Lung (tissue), 12 donors: ENCODE data around the gene ZNF823. TPM values are rescaled to one million over a fixed set of nuclear protein-coding genes. Genes with fewer than 3 reads are reported as not detected.

ENCODE experiments used
- ATAC-seq: fragments of 200-7000 bp; cut with Tn5 transposase; one replicate; pipeline ENCODE4 v1.9.1; 2020; ENCODE audit warnings: moderate number of reproducible peaks; ENCODE audit not compliant: insufficient read depth, low FRiP score
- DNase-seq, 3 donors: peaks; one replicate each; pipeline ENCODE4 v3.0.0-alpha.2; 2013 to 2017
- H3K27ac ChIP-seq, 2 donors: one replicate each; pipeline ENCODE4 v1.5.1; 2013; ENCODE audit warnings: mild to moderate bottlenecking in 2 of 2, moderate library complexity in 2 of 2, control low read depth in 1 of 2, inconsistent platforms in 1 of 2, low read depth in 1 of 2, low read length in 1 of 2
- H3K27me3 ChIP-seq, 3 donors: one replicate each; pipeline ENCODE4 v1.5.1; 2013; ENCODE audit warnings: low read length in 2 of 3; ENCODE audit not compliant: control insufficient read depth in 3 of 3, insufficient read depth in 3 of 3
- H3K36me3 ChIP-seq, 4 donors: one replicate each; pipeline ENCODE4 v1.5.1; 2013; ENCODE audit warnings: low read length in 4 of 4, mild to moderate bottlenecking in 1 of 4, moderate library complexity in 1 of 4; ENCODE audit not compliant: control insufficient read depth in 4 of 4, insufficient read depth in 4 of 4
- H3K4me1 ChIP-seq, 5 donors: one replicate each; pipeline ENCODE4 v1.5.1; 2013; ENCODE audit warnings: low read length in 5 of 5, mild to moderate bottlenecking in 2 of 5, moderate library complexity in 1 of 5; ENCODE audit not compliant: control insufficient read depth in 5 of 5, insufficient read depth in 5 of 5
- H3K4me3 ChIP-seq: one replicate; pipeline ENCODE4 v1.5.1; 2013; ENCODE audit warnings: mild to moderate bottlenecking, control low read depth, moderate library complexity
- H3K9ac ChIP-seq, 2 donors: one replicate each; pipeline ENCODE4 v1.5.1; 2013; ENCODE audit warnings: low read length in 2 of 2, control low read depth in 1 of 2; ENCODE audit not compliant: insufficient read depth in 1 of 2
- H3K9me3 ChIP-seq, 4 donors: one replicate each; pipeline ENCODE4 v1.5.1; 2013; ENCODE audit warnings: low read length in 3 of 4, mild to moderate bottlenecking in 1 of 4, moderate library complexity in 1 of 4; ENCODE audit not compliant: control insufficient read depth in 4 of 4, insufficient read depth in 3 of 4
- whole genome bisulfite sequencing, 2 donors: extraction: QIAGEN DNeasy Blood & Tissue Kit; methylation state at CpG; one replicate each; pipeline ENCODE4 v1.1.7; 2013; 5-methylcytosine and 5-hydroxymethylcytosine counted together
- polyA plus RNA-seq, 2 donors: library from polyadenylated mRNA; stranded (reverse); fragments of 200-250 nt; gene quantifications; one replicate each; pipeline ENCODE4 v1.2.1, GENCODE V29; 2013
- total RNA-seq, 2 donors: library from RNA; depleted of rRNA in 1 of 2; stranded (reverse); fragments of >200 nt in 1 of 2; gene quantifications; one replicate each; pipeline ENCODE4 v1.2.1, GENCODE V29; 2014 to 2021
- TF ChIP-seq, protein P1 (sequence below): IDR thresholded peaks from 2 replicates; pipeline ENCODE4 v1.5.1; 2012; ENCODE audit warnings: mild to moderate bottlenecking; ENCODE audit errors: control extremely low read depth, extremely low read depth
- donor health status: control.
- donor health status: control.
- donor health status: Bipolar disorder and iron deficiency.
- donor health status: healthy.
- donor health status: DM: yes; HTN: yes; CAD: no.

The ZNF823 gene
- total and polyA plus RNA-seq, 4 donors: 2.4 to 13.1 (median 4.9) TPM

DNA sequence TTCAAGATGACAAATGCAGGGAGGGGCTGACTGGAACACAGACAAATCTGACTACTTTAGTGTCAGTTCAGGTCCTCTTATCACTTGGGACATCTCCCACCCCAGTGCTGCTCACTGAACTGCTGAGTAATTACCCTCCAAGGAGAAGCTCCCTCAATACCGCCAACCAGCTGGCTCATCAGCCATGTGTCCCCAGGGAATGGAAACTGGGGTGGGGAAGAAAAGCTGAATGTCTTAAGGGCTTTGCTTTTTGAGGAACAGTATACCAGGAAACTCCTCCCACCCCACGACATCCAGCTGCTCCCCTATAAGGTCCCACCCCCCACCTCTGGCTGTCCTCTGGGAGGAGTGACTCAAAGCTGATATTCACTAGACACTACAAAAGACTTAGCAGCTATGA is 2.0 kb downstream of the ZNF823 start:
- peak overlapping the region in 1 of 2 donors; percentile 47 for H3K9ac ChIP-seq
- H3K4me1 ChIP-seq: peaks cover 4 to 19% (median 4%) of the 10 kb centered on the region in 5 donors
- H3K4me3 ChIP-seq: no peak overlapping the region
- ATAC-seq: no peak
- H3K9me3 ChIP-seq: no peaks in the 10 kb centered on the region
- TF ChIP-seq, protein P1, sequence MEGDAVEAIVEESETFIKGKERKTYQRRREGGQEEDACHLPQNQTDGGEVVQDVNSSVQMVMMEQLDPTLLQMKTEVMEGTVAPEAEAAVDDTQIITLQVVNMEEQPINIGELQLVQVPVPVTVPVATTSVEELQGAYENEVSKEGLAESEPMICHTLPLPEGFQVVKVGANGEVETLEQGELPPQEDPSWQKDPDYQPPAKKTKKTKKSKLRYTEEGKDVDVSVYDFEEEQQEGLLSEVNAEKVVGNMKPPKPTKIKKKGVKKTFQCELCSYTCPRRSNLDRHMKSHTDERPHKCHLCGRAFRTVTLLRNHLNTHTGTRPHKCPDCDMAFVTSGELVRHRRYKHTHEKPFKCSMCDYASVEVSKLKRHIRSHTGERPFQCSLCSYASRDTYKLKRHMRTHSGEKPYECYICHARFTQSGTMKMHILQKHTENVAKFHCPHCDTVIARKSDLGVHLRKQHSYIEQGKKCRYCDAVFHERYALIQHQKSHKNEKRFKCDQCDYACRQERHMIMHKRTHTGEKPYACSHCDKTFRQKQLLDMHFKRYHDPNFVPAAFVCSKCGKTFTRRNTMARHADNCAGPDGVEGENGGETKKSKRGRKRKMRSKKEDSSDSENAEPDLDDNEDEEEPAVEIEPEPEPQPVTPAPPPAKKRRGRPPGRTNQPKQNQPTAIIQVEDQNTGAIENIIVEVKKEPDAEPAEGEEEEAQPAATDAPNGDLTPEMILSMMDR: no peak
- H3K27ac ChIP-seq: no peak overlapping the region
- no peaks in the 10 kb centered on the region for H3K27me3 ChIP-seq
- H3K36me3 ChIP-seq: peaks cover 0 to 3% (median 0%) of the 10 kb centered on the region in 4 donors
- peak; percentile 12 to 43 (median 31) for DNase-seq
- WGBS, 2 donors: 32 to 48% methylated on average over 2 of the region's 2 CpGs

DNA sequence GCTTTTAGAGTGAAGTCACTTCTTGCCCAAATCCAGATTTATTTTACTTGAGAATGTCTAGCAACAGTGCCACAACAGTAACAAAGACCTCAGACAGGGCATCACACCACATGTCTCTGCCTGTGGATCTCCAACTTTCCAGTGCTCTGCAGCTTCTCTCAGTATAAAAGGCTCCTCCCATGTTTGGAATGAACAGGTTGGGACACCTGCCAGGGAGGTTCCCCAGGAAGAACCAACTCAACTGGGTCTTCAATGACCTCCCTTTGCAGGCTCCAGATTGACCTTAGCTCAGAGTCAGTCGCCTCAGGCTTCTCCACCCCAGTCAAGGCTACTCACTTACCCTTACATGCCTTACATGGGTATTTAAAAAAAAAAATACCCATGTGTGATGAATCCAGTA is 3.4 kb downstream of the ZNF823 start:
- no peak for DNase-seq
- Histone ChIP-seq H3K4me3 (no peak overlapping the region), H3K36me3 (peaks cover 0 to 5% (median 2%) of the 10 kb centered on the region in 4 donors), H3K4me1 (peaks cover 4 to 19% (median 4%) of the 10 kb centered on the region in 5 donors), H3K9ac (no peak overlapping the region), H3K27me3 (no peaks in the 10 kb centered on the region), H3K9me3 (peaks cover 0 to 3% (median 0%) of the 10 kb centered on the region in 4 donors), H3K27ac (no peak overlapping the region)
- WGBS, 2 donors: 89 to 94% methylated on average over 1 of the region's 1 CpG
- TF ChIP-seq, protein P1: no peak
- no peak for ATAC-seq

DNA sequence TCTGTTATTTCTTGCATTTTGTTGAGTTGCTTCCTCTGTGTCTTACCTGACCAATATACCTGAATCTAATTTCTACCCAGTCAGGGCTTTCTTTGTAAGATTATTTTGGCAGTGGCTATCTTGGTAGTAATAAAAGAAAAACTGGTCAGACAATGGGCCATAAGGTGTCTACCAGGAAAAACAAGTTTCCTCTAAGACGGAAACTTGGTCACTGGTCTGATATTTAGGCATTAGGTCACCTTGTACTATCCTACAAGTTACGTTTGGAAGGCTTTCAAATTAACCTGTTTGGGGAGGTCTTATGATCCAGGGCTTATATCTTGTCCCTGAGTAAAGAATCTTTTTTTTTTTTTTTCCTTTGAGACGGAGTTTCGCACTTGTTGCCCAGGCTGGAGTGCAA is 9.2 kb downstream of the ZNF823 start:
- no peak for ATAC-seq
- Histone ChIP-seq H3K9ac (no peak overlapping the region), H3K27me3 (no peaks in the 10 kb centered on the region), H3K36me3 (peaks cover 0 to 20% (median 14%) of the 10 kb centered on the region in 4 donors), H3K4me3 (no peak overlapping the region), H3K9me3 (peaks cover 0 to 8% (median 0%) of the 10 kb centered on the region in 4 donors), H3K4me1 (no peaks in the 10 kb centered on the region), H3K27ac (no peak overlapping the region)
- DNase-seq: no peak
- TF ChIP-seq, protein P1: no peak
- WGBS, 2 donors: 97 to 98% methylated on average over 4 of the region's 4 CpGs

DNA sequence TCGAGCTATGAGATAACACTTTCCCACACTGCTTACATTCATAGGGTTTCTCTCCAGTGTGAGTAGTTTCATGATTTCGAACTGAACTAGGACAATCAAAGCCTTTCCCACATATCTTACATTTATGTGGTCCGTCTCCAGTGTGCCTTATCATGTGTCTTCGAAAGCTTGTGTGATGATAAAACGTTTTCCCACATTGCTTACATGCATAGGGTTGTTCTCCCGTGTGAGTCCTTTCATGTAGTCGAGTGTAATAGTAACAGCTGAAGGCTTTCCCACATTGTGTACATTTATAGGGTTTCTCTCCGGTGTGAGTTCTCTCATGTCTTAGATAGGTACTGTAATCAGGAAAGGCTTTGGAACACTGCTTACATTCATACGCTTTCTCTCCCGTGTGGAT is 16.3 kb downstream of the ZNF823 start:
- H3K4me3 ChIP-seq: no peak overlapping the region
- H3K9me3 ChIP-seq: peaks cover 6 to 29% (median 16%) of the 10 kb centered on the region in 4 donors
- H3K36me3 ChIP-seq: peaks cover 12 to 50% (median 40%) of the 10 kb centered on the region in 4 donors
- 96 to 97% methylated on average over 10 of the region's 10 CpGs for WGBS, 2 donors
- H3K27ac ChIP-seq: no peak overlapping the region
- TF ChIP-seq, protein P1: no peak
- DNase-seq (no peak), ATAC-seq (no peak)
- no peak overlapping the region for H3K9ac ChIP-seq
- no peaks in the 10 kb centered on the region for H3K4me1 ChIP-seq
- no peaks in the 10 kb centered on the region for H3K27me3 ChIP-seq
